Loucy (cell line): Measurements from ENCODE around the gene ARMC8.

ENCODE experiments used
- H2AFZ ChIP-seq: fragments of 200-600 bp; sonication (generic); 2 replicates; pipeline ENCODE4 v1.6.0; 2016; ENCODE audit warnings: antibody characterized with exemption, mild to moderate bottlenecking, low read length, moderate library complexity
- H3F3A ChIP-seq: fragments of 200-600 bp; 2 replicates; pipeline ENCODE4 v1.6.0; 2016; ENCODE audit warnings: antibody characterized with exemption, low read depth, mild to moderate bottlenecking
- H3K27me3 ChIP-seq: fragments of 200-600 bp; sonication (generic); 2 replicates; pipeline ENCODE4 v1.6.1; 2014; ENCODE audit warnings: low read length, mild to moderate bottlenecking; ENCODE audit not compliant: insufficient read depth, poor library complexity, severe bottlenecking
- H3K36me3 ChIP-seq: fragments of 200-600 bp; sonication (generic); 2 replicates; pipeline ENCODE4 v1.6.1; 2016; ENCODE audit warnings: low read length; ENCODE audit not compliant: insufficient read depth
- H3K4me1 ChIP-seq: fragments of 200-600 bp; sonication (generic); 2 replicates; pipeline ENCODE4 v1.5.1; 2014; ENCODE audit warnings: low read length, mild to moderate bottlenecking; ENCODE audit not compliant: insufficient read depth, poor library complexity, severe bottlenecking
- H3K4me2 ChIP-seq: fragments of 200-600 bp; sonication (generic); 2 replicates; pipeline ENCODE4 v1.6.0; 2014; ENCODE audit warnings: antibody characterized with exemption, low read length, low read depth, mild to moderate bottlenecking; ENCODE audit not compliant: poor library complexity, severe bottlenecking
- H3K4me3 ChIP-seq: fragments of 200-600 bp; sonication (generic); 2 replicates; pipeline ENCODE4 v1.5.1; 2014; ENCODE audit warnings: low read length, mild to moderate bottlenecking, mixed read lengths; ENCODE audit not compliant: poor library complexity, severe bottlenecking
- H3K79me2 ChIP-seq: fragments of 200-600 bp; sonication (generic); 2 replicates; pipeline ENCODE4 v1.6.1; 2014; ENCODE audit warnings: low read length; ENCODE audit not compliant: insufficient read depth
- H3K9ac ChIP-seq: fragments of 200-600 bp; sonication (generic); 2 replicates; pipeline ENCODE4 v1.6.0; 2014; ENCODE audit warnings: mild to moderate bottlenecking, low read depth, low read length, moderate library complexity; ENCODE audit not compliant: poor library complexity, severe bottlenecking
- H3K9me2 ChIP-seq: fragments of 200-600 bp; sonication (generic); replicated peaks from 2 replicates; pipeline ENCODE4 v1.6.1; 2016; ENCODE audit warnings: low read depth, low read length, mixed read lengths
- H3K9me3 ChIP-seq: fragments of 200-600 bp; sonication (generic); 2 replicates; pipeline ENCODE4 v1.6.1; 2014; ENCODE audit warnings: mild to moderate bottlenecking, antibody characterized with exemption, low read length, low read depth; ENCODE audit not compliant: insufficient read depth
- H4K20me1 ChIP-seq: fragments of 200-600 bp; sonication (generic); 2 replicates; pipeline ENCODE4 v1.6.0; 2014; ENCODE audit warnings: antibody characterized with exemption, low read length, mild to moderate bottlenecking; ENCODE audit not compliant: insufficient read depth, poor library complexity, severe bottlenecking
- EZH2phosphoT487 ChIP-seq: fragments of 200-600 bp; IDR thresholded peaks from 2 replicates; pipeline ENCODE4 v1.6.1; 2018; ENCODE audit warnings: antibody characterized with exemption, mild to moderate bottlenecking, moderate library complexity, borderline replicate concordance
- TF ChIP-seq, protein P1 (sequence below): fragments of 200-600 bp; sonication (generic); conservative IDR thresholded peaks from 2 replicates; pipeline ENCODE4 v1.5.1; 2014; ENCODE audit warnings: mild to moderate bottlenecking, antibody characterized with exemption, low read length

ARMC8 gene

GRCh38 chr3:138234401-138235179 lies 47.5 kb downstream of the ARMC8 start:
- peaks cover 5% of the 10 kb centered on the region for H4K20me1 ChIP-seq
- no peaks in the 10 kb centered on the region for H3K79me2 ChIP-seq
- TF ChIP-seq EZH2phosphoT487, result no peak
- TF ChIP-seq, protein P1, sequence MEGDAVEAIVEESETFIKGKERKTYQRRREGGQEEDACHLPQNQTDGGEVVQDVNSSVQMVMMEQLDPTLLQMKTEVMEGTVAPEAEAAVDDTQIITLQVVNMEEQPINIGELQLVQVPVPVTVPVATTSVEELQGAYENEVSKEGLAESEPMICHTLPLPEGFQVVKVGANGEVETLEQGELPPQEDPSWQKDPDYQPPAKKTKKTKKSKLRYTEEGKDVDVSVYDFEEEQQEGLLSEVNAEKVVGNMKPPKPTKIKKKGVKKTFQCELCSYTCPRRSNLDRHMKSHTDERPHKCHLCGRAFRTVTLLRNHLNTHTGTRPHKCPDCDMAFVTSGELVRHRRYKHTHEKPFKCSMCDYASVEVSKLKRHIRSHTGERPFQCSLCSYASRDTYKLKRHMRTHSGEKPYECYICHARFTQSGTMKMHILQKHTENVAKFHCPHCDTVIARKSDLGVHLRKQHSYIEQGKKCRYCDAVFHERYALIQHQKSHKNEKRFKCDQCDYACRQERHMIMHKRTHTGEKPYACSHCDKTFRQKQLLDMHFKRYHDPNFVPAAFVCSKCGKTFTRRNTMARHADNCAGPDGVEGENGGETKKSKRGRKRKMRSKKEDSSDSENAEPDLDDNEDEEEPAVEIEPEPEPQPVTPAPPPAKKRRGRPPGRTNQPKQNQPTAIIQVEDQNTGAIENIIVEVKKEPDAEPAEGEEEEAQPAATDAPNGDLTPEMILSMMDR, result no peak
- H3K36me3 ChIP-seq, result peaks cover 79% of the 10 kb centered on the region
- peak overlapping the region; percentile 6 for H3K4me2 ChIP-seq
- H3K9ac ChIP-seq, result no peak overlapping the region
- H3K9me3 ChIP-seq, result no peaks in the 10 kb centered on the region
- H3K4me1 ChIP-seq, result peaks cover 14% of the 10 kb centered on the region
- H2AFZ ChIP-seq, result no peak overlapping the region
- no peak overlapping the region for H3K4me3 ChIP-seq
- H3F3A ChIP-seq, result peaks cover 5% of the 10 kb centered on the region
- H3K9me2 ChIP-seq, result no peaks in the 10 kb centered on the region
- H3K27me3 ChIP-seq, result no peaks in the 10 kb centered on the region

GRCh38 chr3:138238711-138239110 lies 51.6 kb downstream of the ARMC8 start:
- H3K4me1 ChIP-seq, result peaks cover 14% of the 10 kb centered on the region
- no peak overlapping the region for H3K4me3 ChIP-seq
- peaks cover 5% of the 10 kb centered on the region for H3F3A ChIP-seq
- no peak overlapping the region for H2AFZ ChIP-seq
- H3K9me3 ChIP-seq, result no peaks in the 10 kb centered on the region
- no peaks in the 10 kb centered on the region for H3K79me2 ChIP-seq
- peaks cover 5% of the 10 kb centered on the region for H4K20me1 ChIP-seq
- TF ChIP-seq EZH2phosphoT487, result no peak
- TF ChIP-seq, protein P1, result no peak
- no peak overlapping the region for H3K4me2 ChIP-seq
- H3K27me3 ChIP-seq, result no peaks in the 10 kb centered on the region
- H3K9me2 ChIP-seq, result no peaks in the 10 kb centered on the region
- H3K36me3 ChIP-seq, result peaks cover 82% of the 10 kb centered on the region
- no peak overlapping the region for H3K9ac ChIP-seq

DNA sequence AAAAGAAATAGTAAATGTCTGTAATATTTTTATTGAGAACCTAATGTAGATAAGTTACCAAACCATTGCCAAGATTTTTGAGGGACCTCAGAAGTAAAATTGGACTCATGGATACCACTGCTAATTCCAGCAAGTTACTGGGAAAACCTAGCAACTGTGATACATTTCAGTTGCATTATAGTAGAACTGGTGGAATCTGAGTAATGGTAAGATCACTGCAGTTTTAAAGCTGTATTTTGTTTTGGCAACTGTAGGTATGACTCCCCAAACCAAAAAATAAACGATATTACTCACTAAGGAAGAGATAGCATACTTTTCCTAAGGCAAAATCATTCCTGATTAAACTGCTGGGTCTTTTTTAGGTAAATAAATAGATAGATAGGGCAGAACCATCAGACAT lies 54.0 kb downstream of the ARMC8 start:
- TF ChIP-seq EZH2phosphoT487, result no peak
- TF ChIP-seq, protein P1, result no peak

More for the DNA sequence above, 54.0 kb downstream of the ARMC8 start:
- H3K79me2 ChIP-seq, result no peaks in the 10 kb centered on the region
- no peak overlapping the region for H3K4me3 ChIP-seq
- H3K9ac ChIP-seq, result no peak overlapping the region
- H4K20me1 ChIP-seq, result no peaks in the 10 kb centered on the region
- no peaks in the 10 kb centered on the region for H3K4me1 ChIP-seq
- H3K36me3 ChIP-seq, result peaks cover 90% of the 10 kb centered on the region
- H3K9me3 ChIP-seq, result no peaks in the 10 kb centered on the region
- H3K4me2 ChIP-seq, result no peak overlapping the region
- no peaks in the 10 kb centered on the region for H3K27me3 ChIP-seq
- no peaks in the 10 kb centered on the region; the same call in 1 of the 2 replicates for H3F3A ChIP-seq
- no peak overlapping the region for H2AFZ ChIP-seq
- H3K9me2 ChIP-seq, result no peaks in the 10 kb centered on the region
